ENCODE results near the gene XRCC1. TPM values are rescaled to one million over a fixed set of nuclear protein-coding genes. Genes with fewer than 3 reads are reported as not detected.

Gene XRCC1
- total and polyA plus RNA-seq, 2 donors from 2014 or later = 19.3 to 24.5 TPM

DNA sequence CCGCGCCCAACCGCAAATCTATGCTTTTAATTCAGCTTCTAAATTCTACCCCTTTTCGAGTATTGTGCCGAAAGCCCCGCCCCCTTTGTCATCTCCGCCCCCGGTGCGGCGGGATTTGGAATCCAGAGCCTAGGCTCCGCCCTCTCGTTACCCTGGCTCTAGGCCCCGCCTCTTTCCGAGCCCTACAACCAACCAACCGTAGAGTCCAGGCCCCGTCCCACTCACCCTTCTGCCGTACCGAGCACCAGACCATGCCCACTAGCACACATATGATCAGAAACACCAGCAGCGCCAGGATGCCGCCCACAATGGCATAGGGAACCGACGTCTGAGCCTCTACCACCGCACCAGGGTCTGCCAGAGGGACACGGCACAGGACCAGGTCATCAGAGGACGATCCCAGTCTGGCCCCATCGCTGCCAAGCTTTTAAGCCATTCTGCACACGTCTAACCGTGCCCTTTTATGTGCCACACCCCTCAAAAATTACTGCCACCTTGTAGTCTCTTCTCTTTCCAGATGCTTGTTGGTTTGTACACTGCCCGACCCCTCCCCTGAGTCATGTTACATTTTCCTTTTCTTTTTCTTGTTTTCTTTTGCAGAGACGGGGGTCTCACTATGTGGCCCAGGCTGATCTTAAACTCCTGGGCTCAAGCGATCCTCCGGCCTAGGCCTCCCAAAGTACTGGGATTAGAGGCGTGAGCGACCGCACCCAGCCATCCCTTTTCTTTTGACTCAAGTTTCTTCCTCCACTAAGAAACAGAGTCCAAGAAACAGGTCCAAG lies 48.8 kb upstream of the XRCC1 start:
- Histone ChIP-seq H3K36me3 (ENCODE audit: control insufficient read depth in 2 of 3, insufficient read depth in 3 of 3, low read length in 3 of 3) (no peaks in the 10 kb centered on the region), H3K4me1 (ENCODE audit: control insufficient read depth in 2 of 3, insufficient read depth in 2 of 3, low read depth in 1 of 3, low read length in 3 of 3) (peaks cover 0 to 3% (median 0%) of the 10 kb centered on the region in 3 donors), H3K27me3 (ENCODE audit: control insufficient read depth, insufficient read depth, low read length) (no peaks in the 10 kb centered on the region), H3K9ac (ENCODE audit: low read length in 3 of 3) (no peak overlapping the region), H3K4me3 (ENCODE audit: low read length in 3 of 3) (no peak overlapping the region), H3K9me3 (ENCODE audit: control insufficient read depth in 2 of 3, insufficient read depth in 1 of 3, low read length in 3 of 3) (no peaks in the 10 kb centered on the region), H3K27ac (ENCODE audit: low read depth in 2 of 2, low read length in 2 of 2) (no peak overlapping the region)
- TF ChIP-seq, protein P1, sequence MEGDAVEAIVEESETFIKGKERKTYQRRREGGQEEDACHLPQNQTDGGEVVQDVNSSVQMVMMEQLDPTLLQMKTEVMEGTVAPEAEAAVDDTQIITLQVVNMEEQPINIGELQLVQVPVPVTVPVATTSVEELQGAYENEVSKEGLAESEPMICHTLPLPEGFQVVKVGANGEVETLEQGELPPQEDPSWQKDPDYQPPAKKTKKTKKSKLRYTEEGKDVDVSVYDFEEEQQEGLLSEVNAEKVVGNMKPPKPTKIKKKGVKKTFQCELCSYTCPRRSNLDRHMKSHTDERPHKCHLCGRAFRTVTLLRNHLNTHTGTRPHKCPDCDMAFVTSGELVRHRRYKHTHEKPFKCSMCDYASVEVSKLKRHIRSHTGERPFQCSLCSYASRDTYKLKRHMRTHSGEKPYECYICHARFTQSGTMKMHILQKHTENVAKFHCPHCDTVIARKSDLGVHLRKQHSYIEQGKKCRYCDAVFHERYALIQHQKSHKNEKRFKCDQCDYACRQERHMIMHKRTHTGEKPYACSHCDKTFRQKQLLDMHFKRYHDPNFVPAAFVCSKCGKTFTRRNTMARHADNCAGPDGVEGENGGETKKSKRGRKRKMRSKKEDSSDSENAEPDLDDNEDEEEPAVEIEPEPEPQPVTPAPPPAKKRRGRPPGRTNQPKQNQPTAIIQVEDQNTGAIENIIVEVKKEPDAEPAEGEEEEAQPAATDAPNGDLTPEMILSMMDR (IDR thresholded peaks at IDR 0.05; ENCODE audit: borderline replicate concordance, extremely low read depth, insufficient read depth) = no peak
- FAIRE-seq = no peak
- no peak for DNase-seq
- intact Hi-C loops (cut with DNase I) = no loop called here

DNA sequence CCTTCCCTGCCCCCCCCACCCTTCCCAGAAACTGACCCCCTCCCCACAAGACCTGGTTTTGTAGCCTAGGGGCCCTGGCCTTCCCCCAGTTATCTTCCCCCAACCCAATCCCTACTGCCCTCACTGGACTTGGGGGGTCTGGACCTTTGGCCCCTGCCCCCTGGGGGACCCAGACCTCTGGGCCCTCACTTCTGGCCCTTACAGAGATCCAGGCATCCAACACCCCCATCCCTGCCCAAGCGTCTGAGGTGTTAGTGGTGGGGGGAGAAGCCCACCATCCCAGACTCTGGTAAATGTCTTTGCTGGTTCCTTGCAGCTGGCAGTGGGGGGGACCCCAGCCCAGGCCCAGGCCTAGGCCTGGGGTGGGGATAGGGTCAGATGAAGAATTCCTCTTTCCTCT lies 47.6 kb upstream of the XRCC1 start:
- Histone ChIP-seq H3K9me3 (ENCODE audit: control insufficient read depth in 2 of 3, insufficient read depth in 1 of 3, low read length in 3 of 3) (no peaks in the 10 kb centered on the region), H3K4me1 (ENCODE audit: control insufficient read depth in 2 of 3, insufficient read depth in 2 of 3, low read depth in 1 of 3, low read length in 3 of 3) (peaks cover 0 to 7% (median 0%) of the 10 kb centered on the region in 3 donors)
- FAIRE-seq = no peak

DNA sequence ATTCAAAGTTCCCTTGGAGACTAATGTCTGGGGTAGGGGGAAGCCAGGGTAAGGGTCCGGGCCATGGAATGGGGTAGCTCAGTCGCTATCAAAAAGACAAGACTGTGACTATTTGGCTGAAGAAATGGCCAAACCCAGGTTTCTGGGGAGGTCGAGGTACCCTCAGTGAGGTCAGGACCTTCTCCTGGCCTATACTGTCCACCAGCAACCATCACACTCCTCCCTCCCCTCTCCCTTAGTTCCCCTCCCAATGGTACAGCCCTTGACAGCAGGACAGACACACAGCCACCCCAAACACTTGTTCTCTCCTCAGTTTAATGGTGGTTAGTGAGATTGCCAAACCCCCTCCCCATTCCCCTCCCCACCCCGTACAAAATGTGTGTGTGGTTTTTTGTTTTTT lies 46.7 kb upstream of the XRCC1 start:
- Histone ChIP-seq H3K36me3 (ENCODE audit: control insufficient read depth in 2 of 3, insufficient read depth in 3 of 3, low read length in 3 of 3) (no peaks in the 10 kb centered on the region), H3K9ac (ENCODE audit: low read length in 3 of 3) (no peak overlapping the region), H3K4me1 (ENCODE audit: control insufficient read depth in 2 of 3, insufficient read depth in 2 of 3, low read depth in 1 of 3, low read length in 3 of 3) (peaks cover 0 to 7% (median 0%) of the 10 kb centered on the region in 3 donors), H3K27me3 (ENCODE audit: control insufficient read depth, insufficient read depth, low read length) (no peaks in the 10 kb centered on the region), H3K4me3 (ENCODE audit: low read length in 3 of 3) (no peak overlapping the region), H3K9me3 (ENCODE audit: control insufficient read depth in 2 of 3, insufficient read depth in 1 of 3, low read length in 3 of 3) (no peaks in the 10 kb centered on the region), H3K27ac (ENCODE audit: low read depth in 2 of 2, low read length in 2 of 2) (no peak overlapping the region)
- intact Hi-C loops (cut with DNase I) = no loop called here
- DNase-seq (no peak), FAIRE-seq (no peak)
- TF ChIP-seq, protein P1 (IDR thresholded peaks at IDR 0.05; ENCODE audit: borderline replicate concordance, extremely low read depth, insufficient read depth) = no peak

More for the DNA sequence above, 47.6 kb upstream of the XRCC1 start:
- Histone ChIP-seq H3K9ac (ENCODE audit: low read length in 3 of 3) (no peak overlapping the region), H3K27ac (ENCODE audit: low read depth in 2 of 2, low read length in 2 of 2) (no peak overlapping the region), H3K4me3 (ENCODE audit: low read length in 3 of 3) (no peak overlapping the region), H3K27me3 (ENCODE audit: control insufficient read depth, insufficient read depth, low read length) (no peaks in the 10 kb centered on the region), H3K36me3 (ENCODE audit: control insufficient read depth in 2 of 3, insufficient read depth in 3 of 3, low read length in 3 of 3) (no peaks in the 10 kb centered on the region)
- DNase-seq = no peak
- TF ChIP-seq, protein P1 (IDR thresholded peaks at IDR 0.05; ENCODE audit: borderline replicate concordance, extremely low read depth, insufficient read depth) = no peak
- intact Hi-C loops (cut with DNase I) = no loop called here

Measured in kidney (tissue), 14 donors.